Panc1 (cell line): ENCODE results near the gene BICDL2. TPM values are rescaled to one million over a fixed set of nuclear protein-coding genes. Genes with fewer than 3 reads are reported as not detected.

ENCODE experiments used
- ATAC-seq: fragments of 200-7000 bp; cut with Tn5 transposase; 2 replicates; pipeline ENCODE4 v1.9.1; 2020; ENCODE audit warnings: mild to moderate bottlenecking, moderate library complexity
- BruUV-seq: library from RNA; stranded (reverse); fragments of 400-500 nt; replicated peaks from 2 replicates; lab custom pipeline; 2021; lab: Mats Ljungman, UMichigan
- CTCF ChIA-PET: fragments of 300-600 bp; sonication (Branson Sonifier 250); formaldehyde crosslinking; loops from one replicate; lab custom pipeline; 2022; ENCODE audit warnings: antibody characterized with exemption; lab: Charles Lee
- POLR2A ChIA-PET: fragments of 300-600 bp; sonication (Branson Sonifier 250); formaldehyde crosslinking; loops from one replicate; lab custom pipeline; 2022; ENCODE audit warnings: antibody characterized with exemption; lab: Charles Lee
- DNase-seq: peaks from one replicate; pipeline ENCODE4 v3.0.0-alpha.2; 2010; ENCODE audit warnings: low read depth, low spot score
- H3K27ac ChIP-seq: 2 replicates; pipeline ENCODE4 v1.5.1; 2011; ENCODE audit warnings: mild to moderate bottlenecking, low read length, inconsistent platforms
- H3K27me3 ChIP-seq: fragments of 200-500 bp; sonication (Bioruptor generic); 2 replicates; pipeline ENCODE4 v1.6.0; 2014; ENCODE audit warnings: low read length, inconsistent platforms; ENCODE audit not compliant: control insufficient read depth, insufficient read depth
- H3K36me3 ChIP-seq: fragments of 200-500 bp; sonication (Bioruptor generic); 2 replicates; pipeline ENCODE4 v1.5.1; 2014; ENCODE audit warnings: inconsistent platforms, mild to moderate bottlenecking, low read length, moderate library complexity; ENCODE audit not compliant: control insufficient read depth, insufficient read depth
- H3K4me1 ChIP-seq: 2 replicates; pipeline ENCODE4 v1.5.1; 2011; ENCODE audit warnings: inconsistent platforms, mild to moderate bottlenecking, low read length, moderate library complexity; ENCODE audit not compliant: control insufficient read depth, insufficient read depth
- H3K4me3 ChIP-seq, 2 experiments: 2 replicates each; pipeline ENCODE4 v1.5.1; 2011 to 2012; ENCODE audit warnings: low read depth in 2 of 2, low read length in 2 of 2, mild to moderate bottlenecking in 2 of 2, inconsistent platforms in 1 of 2, moderate library complexity in 1 of 2
- H3K9me3 ChIP-seq: fragments of 200-500 bp; sonication (Bioruptor generic); 2 replicates; pipeline ENCODE4 v1.5.1; 2014; ENCODE audit warnings: low read depth, mild to moderate bottlenecking, inconsistent platforms, low read length, moderate library complexity; ENCODE audit not compliant: control insufficient read depth, insufficient read depth
- CTCF ChIP-seq: fragments of 450-650 bp; IDR thresholded peaks from 2 replicates; pipeline ENCODE4 v1.5.1; 2017; ENCODE audit warnings: mild to moderate bottlenecking
- POLR2AphosphoS5 ChIP-seq: IDR thresholded peaks from 2 replicates; pipeline ENCODE4 v1.6.1; 2012; ENCODE audit warnings: mild to moderate bottlenecking, low read depth, low read length, moderate library complexity
- REST ChIP-seq, 2 experiments: IDR thresholded peaks; 2 replicates each; pipeline ENCODE4 v1.6.1; 2011 to 2012; ENCODE audit warnings: low read depth in 2 of 2, control low read depth in 1 of 2, low read length in 1 of 2, mild to moderate bottlenecking in 1 of 2, moderate library complexity in 1 of 2; ENCODE audit not compliant: insufficient read depth in 1 of 2
- SIN3A ChIP-seq: IDR thresholded peaks from 2 replicates; pipeline ENCODE4 v1.6.1; 2012; ENCODE audit warnings: low read depth, mild to moderate bottlenecking, low read length, moderate library complexity, borderline replicate concordance; ENCODE audit not compliant: insufficient read depth
- TCF7L2 ChIP-seq: IDR thresholded peaks from 2 replicates; pipeline ENCODE4 v1.6.1; 2011; ENCODE audit warnings: mild to moderate bottlenecking, low read depth, low read length, inconsistent platforms
- in situ Hi-C: cut with HindIII; loops from 2 replicates; pipeline ENCODE4 v1.10.0; 2016; ENCODE audit warnings: low sequenced_read_pairs, low pct_unique_long_range_greater_than_20kb
- intact Hi-C: fragments of 100-400 bp; cut with micrococcal nuclease; formaldehyde crosslinking; loops from one replicate; pipeline ENCODE4 v1.10.0; 2022; ENCODE audit not compliant: unreplicated experiment
- total RNA-seq: library from RNA; stranded (reverse); gene quantifications from one replicate; pipeline ENCODE4 v1.2.1, GENCODE V29; 2021; ENCODE audit not compliant: unreplicated experiment

BICDL2 gene
- total RNA-seq, 1 experiment from 2014 or later, result 0.21 TPM

- ChIA-PET POLR2A (no interaction called here), CTCF (interaction anchor here (2.2 kb wide), 1 partner anchor 69 kb away, joined by 6 read pairs; no protein-coding TSS in a partner anchor)
- DNase-seq, result no peak
- no peak overlapping the region for H3K27ac ChIP-seq
- in situ Hi-C loops (no loop called here), intact Hi-C loops (no loop called here)
- no peak for TF ChIP-seq TCF7L2
- no peak for TF ChIP-seq POLR2AphosphoS5
- no peak for TF ChIP-seq CTCF
- TF ChIP-seq REST (IDR thresholded peaks at IDR 0.05; ENCODE audit: insufficient read depth in 1 of 2, low read depth in 2 of 2, low read length in 1 of 2), result no peak
- TF ChIP-seq SIN3A, result no peak
- H3K27me3 ChIP-seq, result no peaks in the 10 kb centered on the region
- no peak for ATAC-seq
- no TSS peak for BruUV-seq
- peaks cover 9% of the 10 kb centered on the region for H3K4me1 ChIP-seq
- no peaks in the 10 kb centered on the region for H3K36me3 ChIP-seq
- H3K4me3 ChIP-seq, result no peak overlapping the region
- H3K9me3 ChIP-seq, result no peaks in the 10 kb centered on the region
Measured at GRCh38 chr16:3060339-3061127, 23.8 kb upstream of the BICDL2 start.

GRCh38 chr16:3059723-3060242, 23.0 kb upstream of the BICDL2 start:
- no peak for TF ChIP-seq TCF7L2
- no peak for TF ChIP-seq CTCF
- TF ChIP-seq POLR2AphosphoS5, result no peak
- no peak for TF ChIP-seq SIN3A
- TF ChIP-seq REST (IDR thresholded peaks at IDR 0.05; ENCODE audit: insufficient read depth in 1 of 2, low read depth in 2 of 2, low read length in 1 of 2), result no peak
- ATAC-seq (no peak), DNase-seq (no peak)
- BruUV-seq, result no TSS peak
- ChIA-PET POLR2A (no interaction called here), CTCF (interaction anchor here (0.8 to 2.2 kb wide), 4 partner anchors 28 to 1218 kb away, joined by 3 to 6 read pairs (median 4); no protein-coding TSS in a partner anchor)
- H3K4me1 ChIP-seq, result peaks cover 2% of the 10 kb centered on the region
- in situ Hi-C loops (no loop called here), intact Hi-C loops (loop anchor here (10.0 kb wide), 1 partner anchor 65 kb away; no protein-coding TSS in a partner anchor)
- H3K9me3 ChIP-seq, result no peaks in the 10 kb centered on the region
- no peaks in the 10 kb centered on the region for H3K27me3 ChIP-seq
- H3K4me3 ChIP-seq, result peak overlapping the region; percentile 58 to 74
- no peaks in the 10 kb centered on the region for H3K36me3 ChIP-seq
- peak overlapping the region; percentile 83 for H3K27ac ChIP-seq
